ENCODE results near the gene GSKIP. TPM values are rescaled to one million over a fixed set of nuclear protein-coding genes. Genes with fewer than 3 reads are reported as not detected.
"Not testable (repeated sequence)": the region's sequence is repeated elsewhere in the genome, so short reads cannot be mapped to it uniquely, and the experiment has no call there.

The GSKIP gene
- polyA plus RNA-seq, 4 donors, result 38.1 to 215 (median 102) TPM

DNA sequence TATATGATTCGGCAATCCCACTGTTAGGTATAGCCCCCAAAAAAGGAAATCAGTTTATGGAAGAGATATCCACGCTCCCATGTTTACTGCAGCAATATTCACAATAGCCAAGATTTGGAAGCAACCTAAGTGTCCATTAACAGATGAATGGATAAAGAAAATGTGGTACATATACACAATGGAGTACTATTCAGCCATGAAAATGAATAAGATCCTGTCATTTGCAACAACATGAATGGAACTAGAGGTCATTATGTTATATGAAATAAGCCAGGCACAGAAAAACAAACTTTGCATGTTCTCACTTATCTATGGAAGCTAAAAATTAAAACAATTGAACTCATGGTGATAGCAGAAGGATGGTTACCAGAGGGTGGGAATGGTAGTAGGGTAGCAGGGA, 15.4 kb upstream of the GSKIP start:
- H3K4me3 ChIP-seq (ENCODE audit: low read depth in 1 of 3, low read length in 3 of 3); H3K27me3 ChIP-seq (ENCODE audit: control insufficient read depth in 3 of 3, insufficient read depth in 3 of 3, low read length in 3 of 3); H3K36me3 ChIP-seq (ENCODE audit: control insufficient read depth in 3 of 3, insufficient read depth in 2 of 3, low read depth in 1 of 3, low read length in 3 of 3); FAIRE-seq; H3K27ac ChIP-seq (ENCODE audit: low read depth in 1 of 3, low read length in 2 of 3); H3K4me1 ChIP-seq (ENCODE audit: control insufficient read depth in 3 of 3, insufficient read depth in 2 of 3, low read depth in 1 of 3, low read length in 2 of 3); H3K9me3 ChIP-seq (ENCODE audit: control insufficient read depth in 2 of 2, insufficient read depth in 1 of 2, low read depth in 1 of 2, low read length in 1 of 2); DNase-seq: not testable (repeated sequence)
- 95 to 100% (median 96%) methylated on average over 2 of the region's 2 CpGs for WGBS, 3 donors

DNA sequence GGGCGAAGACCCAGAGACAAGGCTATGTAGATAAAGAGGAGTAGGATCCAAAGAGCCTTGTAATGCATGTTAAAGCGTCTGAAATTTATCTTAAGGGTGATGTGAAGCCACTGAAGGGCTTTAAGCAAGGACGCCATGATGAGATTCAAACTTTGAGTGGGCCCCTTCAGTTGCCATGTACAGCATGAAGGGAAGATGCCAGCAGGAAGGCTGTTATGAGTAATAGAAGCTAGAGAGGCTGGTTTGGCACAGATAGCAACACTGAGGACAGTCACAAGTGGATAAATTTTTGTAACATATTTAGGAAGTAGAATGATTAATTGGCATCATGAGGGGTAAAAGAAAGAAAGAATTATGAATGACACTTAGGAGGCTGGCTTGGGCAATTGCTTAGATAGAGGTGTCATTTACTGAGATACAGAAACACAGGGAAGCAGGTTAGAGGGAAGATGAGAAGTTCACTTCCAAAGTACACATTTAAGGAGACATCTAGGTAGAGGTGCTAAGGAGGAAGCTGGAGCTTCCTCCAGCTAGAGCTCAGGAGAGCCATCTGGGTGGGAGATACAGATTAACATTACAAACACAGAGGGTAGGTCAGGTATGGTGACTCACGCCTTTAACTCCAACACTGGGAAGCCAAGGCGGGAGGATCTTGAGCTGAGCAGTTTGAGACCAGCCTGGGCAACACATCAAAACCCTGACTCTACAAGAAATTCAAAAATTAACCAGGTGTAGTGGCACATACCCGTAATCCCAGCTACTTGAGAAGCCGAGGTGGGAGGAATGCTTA, 13.8 kb upstream of the GSKIP start:
- FAIRE-seq (no peak), DNase-seq (no peak)
- WGBS, 3 donors, result 92 to 96% (median 93%) methylated on average over 7 of the region's 7 CpGs
- Histone ChIP-seq H3K4me3 (ENCODE audit: low read depth in 1 of 3, low read length in 3 of 3) (no peak overlapping the region), H3K4me1 (ENCODE audit: control insufficient read depth in 3 of 3, insufficient read depth in 2 of 3, low read depth in 1 of 3, low read length in 2 of 3) (no peaks in the 10 kb centered on the region), H3K27me3 (ENCODE audit: control insufficient read depth in 3 of 3, insufficient read depth in 3 of 3, low read length in 3 of 3) (no peaks in the 10 kb centered on the region), H3K36me3 (ENCODE audit: control insufficient read depth in 3 of 3, insufficient read depth in 2 of 3, low read depth in 1 of 3, low read length in 3 of 3) (no peaks in the 10 kb centered on the region), H3K27ac (ENCODE audit: low read depth in 1 of 3, low read length in 2 of 3) (no peak overlapping the region), H3K9me3 (ENCODE audit: control insufficient read depth in 2 of 2, insufficient read depth in 1 of 2, low read depth in 1 of 2, low read length in 1 of 2) (no peaks in the 10 kb centered on the region)

GRCh38 chr14:96351986-96352385, 11.3 kb upstream of the GSKIP start:
- no peaks in the 10 kb centered on the region for H3K27me3 ChIP-seq (ENCODE audit: control insufficient read depth in 3 of 3, insufficient read depth in 3 of 3, low read length in 3 of 3)
- DNase-seq, result no peak
- H3K4me1 ChIP-seq (ENCODE audit: control insufficient read depth in 3 of 3, insufficient read depth in 2 of 3, low read depth in 1 of 3, low read length in 2 of 3), result no peaks in the 10 kb centered on the region
- FAIRE-seq, result no peak
- H3K27ac ChIP-seq (ENCODE audit: low read depth in 1 of 3, low read length in 2 of 3), result no peak overlapping the region
- no peak overlapping the region for H3K4me3 ChIP-seq (ENCODE audit: low read depth in 1 of 3, low read length in 3 of 3)
- 83 to 95% (median 84%) methylated on average over 3 of the region's 3 CpGs for WGBS, 3 donors
- H3K9me3 ChIP-seq (ENCODE audit: control insufficient read depth in 2 of 2, insufficient read depth in 1 of 2, low read depth in 1 of 2, low read length in 1 of 2), result no peaks in the 10 kb centered on the region
- H3K36me3 ChIP-seq (ENCODE audit: control insufficient read depth in 3 of 3, insufficient read depth in 2 of 3, low read depth in 1 of 3, low read length in 3 of 3), result no peaks in the 10 kb centered on the region

DNA sequence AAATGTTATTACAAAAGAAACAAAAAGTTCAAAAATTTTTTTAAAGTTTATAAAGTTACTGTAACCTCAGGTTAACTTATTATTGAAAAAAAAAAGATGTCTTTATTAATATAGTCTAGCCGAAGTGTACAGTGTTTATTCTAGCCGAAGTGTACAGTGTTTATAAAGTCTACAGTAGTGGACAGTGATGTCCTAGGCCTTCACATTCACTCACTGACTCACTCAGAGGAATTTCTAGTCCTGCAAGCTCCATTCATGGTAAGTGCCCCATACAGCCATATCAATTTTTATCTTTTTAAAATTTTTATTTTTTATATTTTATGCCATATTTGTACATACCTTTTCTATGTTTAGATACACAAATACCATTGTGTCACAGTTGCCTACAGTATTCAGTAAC, 10.6 kb upstream of the GSKIP start:
- 60 to 91% (median 85%) methylated on average over 2 of the region's 2 CpGs for WGBS, 3 donors
- Histone ChIP-seq H3K27ac (ENCODE audit: low read depth in 1 of 3, low read length in 2 of 3) (no peak overlapping the region), H3K36me3 (ENCODE audit: control insufficient read depth in 3 of 3, insufficient read depth in 2 of 3, low read depth in 1 of 3, low read length in 3 of 3) (no peaks in the 10 kb centered on the region), H3K27me3 (ENCODE audit: control insufficient read depth in 3 of 3, insufficient read depth in 3 of 3, low read length in 3 of 3) (no peaks in the 10 kb centered on the region), H3K4me1 (ENCODE audit: control insufficient read depth in 3 of 3, insufficient read depth in 2 of 3, low read depth in 1 of 3, low read length in 2 of 3) (no peaks in the 10 kb centered on the region), H3K9me3 (ENCODE audit: control insufficient read depth in 2 of 2, insufficient read depth in 1 of 2, low read depth in 1 of 2, low read length in 1 of 2) (no peaks in the 10 kb centered on the region), H3K4me3 (ENCODE audit: low read depth in 1 of 3, low read length in 3 of 3) (no peak overlapping the region)
- no peak for FAIRE-seq
- no peak for DNase-seq

DNA sequence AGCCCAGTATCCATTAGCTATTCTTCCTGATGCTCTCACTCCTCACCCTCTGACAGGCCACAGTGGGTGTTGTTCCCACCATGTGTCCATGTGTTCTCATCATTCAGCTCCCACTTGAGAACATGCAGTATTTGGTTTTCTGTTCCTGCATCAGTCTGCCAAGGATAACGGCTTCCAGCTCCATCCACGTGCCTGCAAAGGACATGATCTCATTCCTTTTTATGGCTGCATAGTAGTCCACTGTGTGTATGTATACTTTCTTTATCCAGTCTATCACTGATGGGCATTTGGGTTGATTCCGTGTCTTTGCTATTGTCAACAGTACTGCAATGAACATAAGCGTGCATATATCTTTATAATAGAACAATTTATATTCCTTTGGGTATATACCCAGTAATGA, 9.1 kb upstream of the GSKIP start:
- Histone ChIP-seq H3K27ac (ENCODE audit: low read depth in 1 of 3, low read length in 2 of 3) (no peak overlapping the region), H3K4me3 (ENCODE audit: low read depth in 1 of 3, low read length in 3 of 3) (no peak overlapping the region), H3K4me1 (ENCODE audit: control insufficient read depth in 3 of 3, insufficient read depth in 2 of 3, low read depth in 1 of 3, low read length in 2 of 3) (no peaks in the 10 kb centered on the region), H3K27me3 (ENCODE audit: control insufficient read depth in 3 of 3, insufficient read depth in 3 of 3, low read length in 3 of 3) (no peaks in the 10 kb centered on the region), H3K9me3 (ENCODE audit: control insufficient read depth in 2 of 2, insufficient read depth in 1 of 2, low read depth in 1 of 2, low read length in 1 of 2) (no peaks in the 10 kb centered on the region), H3K36me3 (ENCODE audit: control insufficient read depth in 3 of 3, insufficient read depth in 2 of 3, low read depth in 1 of 3, low read length in 3 of 3) (no peaks in the 10 kb centered on the region)
- DNase-seq, result no peak
- no peak for FAIRE-seq
- WGBS, 3 donors, result 94 to 95% (median 94%) methylated on average over 4 of the region's 4 CpGs

- 75 to 90% (median 84%) methylated on average over 3 of the region's 3 CpGs for WGBS, 3 donors
- Histone ChIP-seq H3K27ac (ENCODE audit: low read depth in 1 of 3, low read length in 2 of 3) (no peak overlapping the region), H3K36me3 (ENCODE audit: control insufficient read depth in 3 of 3, insufficient read depth in 2 of 3, low read depth in 1 of 3, low read length in 3 of 3) (no peaks in the 10 kb centered on the region), H3K27me3 (ENCODE audit: control insufficient read depth in 3 of 3, insufficient read depth in 3 of 3, low read length in 3 of 3) (no peaks in the 10 kb centered on the region), H3K4me3 (ENCODE audit: low read depth in 1 of 3, low read length in 3 of 3) (no peak overlapping the region), H3K9me3 (ENCODE audit: control insufficient read depth in 2 of 2, insufficient read depth in 1 of 2, low read depth in 1 of 2, low read length in 1 of 2) (no peaks in the 10 kb centered on the region), H3K4me1 (ENCODE audit: control insufficient read depth in 3 of 3, insufficient read depth in 2 of 3, low read depth in 1 of 3, low read length in 2 of 3) (peaks cover 0 to 6% (median 5%) of the 10 kb centered on the region in 3 donors)
- FAIRE-seq (no peak), DNase-seq (no peak)
Measured at GRCh38 chr14:96357216-96357615, 6.1 kb upstream of the GSKIP start.

DNA sequence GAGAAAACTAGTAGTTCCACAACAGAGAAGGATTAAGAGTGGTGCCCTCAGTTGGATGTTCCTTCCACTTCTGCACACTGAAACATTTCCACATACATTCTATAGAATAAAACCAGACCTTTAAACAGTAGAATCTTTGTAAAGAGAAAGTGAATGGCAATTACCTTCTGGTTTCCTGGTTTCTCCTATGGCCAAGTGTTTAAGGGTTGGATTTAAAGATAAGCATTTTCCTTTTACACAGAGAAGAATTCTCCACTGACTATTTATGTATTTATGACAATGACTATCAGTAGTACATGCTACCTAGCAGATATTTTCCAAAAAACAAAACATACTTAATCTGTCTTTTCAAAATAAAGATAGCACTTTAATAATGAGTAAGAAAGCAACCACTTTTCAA, 3.4 kb upstream of the GSKIP start:
- no peaks in the 10 kb centered on the region for H3K27me3 ChIP-seq (ENCODE audit: control insufficient read depth in 3 of 3, insufficient read depth in 3 of 3, low read length in 3 of 3)
- no peak overlapping the region for H3K27ac ChIP-seq (ENCODE audit: low read depth in 1 of 3, low read length in 2 of 3)
- no peaks in the 10 kb centered on the region for H3K36me3 ChIP-seq (ENCODE audit: control insufficient read depth in 3 of 3, insufficient read depth in 2 of 3, low read depth in 1 of 3, low read length in 3 of 3)
- DNase-seq (peak; percentile 42 to 55), FAIRE-seq (no peak)
- H3K4me3 ChIP-seq (ENCODE audit: low read depth in 1 of 3, low read length in 3 of 3), result no peak overlapping the region
- peaks cover 0 to 12% (median 6%) of the 10 kb centered on the region in 3 donors for H3K4me1 ChIP-seq (ENCODE audit: control insufficient read depth in 3 of 3, insufficient read depth in 2 of 3, low read depth in 1 of 3, low read length in 2 of 3)
- H3K9me3 ChIP-seq (ENCODE audit: control insufficient read depth in 2 of 2, insufficient read depth in 1 of 2, low read depth in 1 of 2, low read length in 1 of 2), result no peaks in the 10 kb centered on the region

- WGBS, 3 donors, result 0 to 1% (median 1%) methylated on average over 27 of the region's 27 CpGs
- no peak for FAIRE-seq
Measured at GRCh38 chr14:96362071-96362964, 1.0 kb upstream of the GSKIP start.

More at GRCh38 chr14:96362071-96362964, 1.0 kb upstream of the GSKIP start:
- peak overlapping the region; percentile 90 to 96 (median 92) for H3K4me3 ChIP-seq (ENCODE audit: low read depth in 1 of 3, low read length in 3 of 3)
- no peaks in the 10 kb centered on the region for H3K9me3 ChIP-seq (ENCODE audit: control insufficient read depth in 2 of 2, insufficient read depth in 1 of 2, low read depth in 1 of 2, low read length in 1 of 2)
- no peaks in the 10 kb centered on the region for H3K36me3 ChIP-seq (ENCODE audit: control insufficient read depth in 3 of 3, insufficient read depth in 2 of 3, low read depth in 1 of 3, low read length in 3 of 3)
- peak overlapping the region; percentile 89 to 97 (median 92) for H3K27ac ChIP-seq (ENCODE audit: low read depth in 1 of 3, low read length in 2 of 3)
- peaks cover 2 to 17% (median 6%) of the 10 kb centered on the region in 3 donors for H3K4me1 ChIP-seq (ENCODE audit: control insufficient read depth in 3 of 3, insufficient read depth in 2 of 3, low read depth in 1 of 3, low read length in 2 of 3)
- peak; percentile 90 for DNase-seq
- H3K27me3 ChIP-seq (ENCODE audit: control insufficient read depth in 3 of 3, insufficient read depth in 3 of 3, low read length in 3 of 3), result no peaks in the 10 kb centered on the region
